NCI-H82 (cell line): ENCODE data around the gene NPLOC4.

Experiments used
- DNase-seq: peaks from one replicate; lab custom pipeline; 2025; lab: John Stamatoyannopoulos, UW

The NPLOC4 gene

DNA sequence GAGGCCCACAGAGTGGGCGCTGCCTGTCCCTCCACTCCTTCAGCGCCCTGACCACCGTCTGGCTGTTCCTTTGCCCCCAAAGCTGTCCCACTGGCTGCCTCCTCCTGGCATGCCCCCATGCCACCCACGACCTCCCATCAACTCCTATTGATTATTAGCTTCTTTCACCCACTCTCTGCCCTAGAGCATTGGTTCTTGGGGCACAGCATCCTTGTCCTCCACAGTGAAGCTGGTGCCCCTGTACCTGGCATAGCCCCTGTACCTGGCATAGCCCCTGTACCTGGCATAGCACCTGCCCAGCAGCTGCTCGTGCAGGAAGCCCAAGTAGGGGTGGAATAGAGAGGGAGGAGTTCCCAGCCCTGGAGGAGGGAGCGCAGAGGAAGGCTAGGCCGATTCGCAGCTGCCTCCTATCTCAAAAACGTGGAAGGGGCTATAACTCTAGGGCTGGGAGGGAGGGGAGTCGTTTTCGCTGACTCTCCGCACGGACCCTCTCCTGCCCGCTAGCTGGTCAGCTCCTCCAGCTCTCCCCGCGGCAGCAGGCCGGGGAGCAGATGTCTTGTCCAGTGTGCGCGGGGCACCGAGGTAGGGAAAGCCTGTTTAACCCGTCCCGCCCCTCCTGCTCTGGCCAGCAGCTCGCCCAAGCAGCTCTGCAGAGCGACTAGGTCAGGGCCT, 118.7 kb downstream of the NPLOC4 start:
- no peak for DNase-seq

GRCh38 chr17:81517339-81518112, 119.4 kb downstream of the NPLOC4 start:
- DNase-seq = peak; percentile 39

DNA sequence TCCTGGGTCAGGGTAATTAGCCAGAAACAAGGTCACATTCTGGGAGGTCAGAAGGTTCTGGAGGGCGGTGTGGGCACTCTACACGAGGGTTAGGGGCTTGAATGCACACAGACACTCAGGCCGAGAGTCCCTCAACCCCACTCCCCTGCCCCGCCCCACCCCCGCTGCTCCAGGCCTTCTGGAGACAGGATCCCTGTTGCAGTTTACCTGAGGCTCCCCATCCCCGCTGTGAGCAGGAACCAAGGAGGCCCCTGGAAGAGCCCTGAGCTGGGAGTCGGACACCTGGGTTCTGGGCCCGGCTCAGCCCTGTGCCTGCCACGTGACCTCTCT, 119.9 kb downstream of the NPLOC4 start:
- DNase-seq = no peak

DNA sequence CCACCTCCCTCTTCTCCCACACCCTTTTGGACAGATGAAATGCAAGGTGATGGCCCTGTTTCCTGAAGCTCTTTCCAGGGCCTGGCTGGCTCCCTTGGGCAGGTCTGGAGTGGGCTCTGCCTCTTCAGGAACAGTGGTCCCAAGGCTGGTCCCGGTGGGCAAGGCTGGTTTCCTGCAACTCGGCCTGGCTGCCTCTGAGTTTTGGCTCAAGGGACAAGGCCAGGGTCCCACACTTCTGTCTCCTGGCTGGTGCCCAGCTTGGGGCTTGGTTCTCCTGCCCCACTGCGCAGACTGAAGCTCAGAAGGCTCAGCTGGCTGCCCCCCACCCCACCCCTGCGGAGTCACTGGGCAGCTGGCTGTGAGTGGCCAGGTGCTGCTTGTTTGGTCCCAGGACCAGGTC, 120.5 kb downstream of the NPLOC4 start:
- no peak for DNase-seq

GRCh38 chr17:81515530-81516041, 121.3 kb downstream of the NPLOC4 start:
- DNase-seq = no peak

DNA sequence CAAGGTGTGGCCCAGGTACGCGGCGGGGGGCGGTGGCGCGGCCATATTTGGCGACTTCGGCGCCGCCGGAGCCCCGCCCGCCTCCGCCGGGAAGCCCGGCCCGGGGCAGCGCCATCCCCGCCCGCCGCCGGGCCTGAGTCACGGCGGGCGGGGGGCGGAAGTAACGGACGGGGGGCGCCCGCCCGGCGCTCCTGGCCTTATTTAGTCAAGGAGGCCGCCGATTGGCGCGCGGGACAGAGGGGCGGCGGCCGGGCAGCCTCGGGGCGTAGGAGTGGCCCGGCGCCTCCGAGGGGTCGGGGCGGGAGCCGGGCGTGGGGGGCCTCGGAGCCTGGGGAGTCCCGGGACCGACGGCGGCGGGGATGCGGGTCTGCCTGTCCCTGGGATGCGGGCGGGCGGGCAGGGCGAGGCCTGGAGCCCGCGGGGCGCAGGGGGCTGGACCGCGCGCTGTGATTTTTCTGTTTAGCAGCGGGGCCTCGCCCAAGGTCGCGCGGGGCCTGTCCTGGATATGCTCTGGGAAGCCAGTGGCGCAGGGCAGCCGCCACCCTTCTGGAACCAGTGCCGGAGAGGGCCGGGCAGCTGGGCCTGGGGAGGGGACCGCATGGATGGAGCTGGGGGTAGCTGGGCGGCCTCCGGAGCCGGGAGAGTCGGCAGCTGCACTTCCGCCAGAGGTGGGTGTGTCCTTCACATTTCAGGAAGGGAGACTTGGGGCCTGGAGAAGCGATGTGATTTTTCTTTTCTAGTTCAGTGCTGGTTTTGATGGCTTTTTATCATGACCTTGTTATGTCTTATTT, 122.0 kb downstream of the NPLOC4 start:
- DNase-seq = peak; percentile 79

- DNase-seq = no peak
Observed at GRCh38 chr17:81514489-81514738, 122.5 kb downstream of the NPLOC4 start.

DNA sequence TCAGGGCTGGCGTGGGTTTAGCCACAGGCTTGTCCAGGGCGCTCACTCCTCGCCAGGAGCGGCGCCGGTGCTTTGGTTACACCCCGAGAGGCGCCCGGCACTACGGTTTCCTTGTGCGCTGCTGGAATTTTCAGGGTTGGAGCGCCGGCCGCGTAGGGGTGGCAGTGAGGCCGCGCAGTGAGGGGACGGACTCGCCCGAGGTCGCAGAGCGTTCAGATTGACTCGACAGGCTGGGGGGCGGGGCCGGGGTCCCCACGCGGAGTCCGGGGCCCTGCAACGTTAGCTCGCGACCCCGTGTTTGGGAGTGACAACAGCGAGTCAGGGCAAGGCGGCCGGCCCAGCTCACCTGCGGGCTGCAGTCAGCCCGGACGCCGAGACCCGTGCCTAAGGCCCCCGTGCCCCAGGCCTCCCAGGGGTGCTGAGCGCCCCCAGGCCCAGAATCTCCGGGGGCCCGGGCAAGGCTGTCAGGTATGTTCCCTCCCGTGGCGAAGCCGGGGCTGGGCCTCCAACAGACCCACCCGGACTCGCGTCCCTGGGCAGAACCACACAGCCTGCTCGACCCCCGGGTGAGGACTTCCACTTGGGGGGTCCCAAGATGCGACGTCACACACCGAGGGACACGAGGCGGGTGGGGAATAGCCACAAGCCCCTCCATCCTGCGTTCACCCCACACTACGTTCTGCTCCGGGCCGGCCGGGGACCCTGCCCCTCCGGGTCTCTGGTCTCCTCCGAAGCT, 123.0 kb downstream of the NPLOC4 start:
- peak; percentile 78 for DNase-seq

- peak; percentile 75 for DNase-seq
Observed at GRCh38 chr17:81513372-81513752, 123.5 kb downstream of the NPLOC4 start.

DNA sequence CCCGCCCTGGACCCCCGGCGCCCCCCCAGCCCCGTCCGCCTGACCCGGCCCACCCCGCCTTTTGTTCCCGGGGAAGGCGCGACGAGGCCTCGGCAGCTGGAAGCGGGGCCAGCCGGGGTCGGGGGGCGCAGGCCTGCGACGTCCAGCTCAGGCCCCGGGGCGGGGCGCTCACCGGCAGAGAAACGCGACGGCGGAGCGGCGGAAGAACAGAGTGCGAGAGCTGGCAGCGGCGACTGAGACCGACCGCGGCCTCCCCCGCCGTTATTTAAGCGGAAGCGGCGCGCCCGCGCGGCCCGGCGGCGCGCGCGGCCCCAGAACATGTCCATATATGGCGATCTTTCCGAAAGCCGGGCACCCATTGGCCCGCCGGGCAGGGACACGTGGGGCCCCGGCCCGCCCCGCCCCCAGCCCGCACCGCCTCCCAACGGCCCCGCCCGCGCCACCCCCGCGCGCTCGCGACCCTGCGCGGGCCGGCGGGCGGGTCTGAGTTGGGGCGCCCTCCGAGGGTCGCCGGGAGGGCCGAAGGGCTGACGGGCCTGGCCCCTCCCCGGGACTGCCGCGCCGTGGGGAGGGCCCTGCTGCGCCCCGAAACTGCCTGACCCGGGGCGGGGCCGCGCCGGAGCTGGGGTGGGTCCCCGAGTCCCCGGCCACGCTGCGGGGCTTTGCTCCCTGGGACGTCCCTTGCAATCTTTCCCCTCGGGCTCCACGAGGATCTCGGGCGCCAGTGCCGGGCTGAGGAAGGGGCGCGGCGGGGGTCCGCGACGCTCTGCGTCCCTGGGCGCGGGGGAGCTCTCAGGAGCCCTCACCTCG, 124.1 kb downstream of the NPLOC4 start, which contains the start of gene ACTG1:
TSS of gene ACTG1 (minus strand) at position 238 of the 810 bp plus-strand sequence. CDS start 445 bp downstream, outside the sequence.
- DNase-seq = peak; percentile 95

GRCh38 chr17:81511804-81512561, 124.9 kb downstream of the NPLOC4 start:
- no peak for DNase-seq

GRCh38 chr17:81511554-81511803, 125.4 kb downstream of the NPLOC4 start:
- DNase-seq = no peak

GRCh38 chr17:81510785-81511553, 125.9 kb downstream of the NPLOC4 start:
- no peak for DNase-seq

- no peak for DNase-seq
Observed at GRCh38 chr17:81509972-81510784, 126.7 kb downstream of the NPLOC4 start.

DNA sequence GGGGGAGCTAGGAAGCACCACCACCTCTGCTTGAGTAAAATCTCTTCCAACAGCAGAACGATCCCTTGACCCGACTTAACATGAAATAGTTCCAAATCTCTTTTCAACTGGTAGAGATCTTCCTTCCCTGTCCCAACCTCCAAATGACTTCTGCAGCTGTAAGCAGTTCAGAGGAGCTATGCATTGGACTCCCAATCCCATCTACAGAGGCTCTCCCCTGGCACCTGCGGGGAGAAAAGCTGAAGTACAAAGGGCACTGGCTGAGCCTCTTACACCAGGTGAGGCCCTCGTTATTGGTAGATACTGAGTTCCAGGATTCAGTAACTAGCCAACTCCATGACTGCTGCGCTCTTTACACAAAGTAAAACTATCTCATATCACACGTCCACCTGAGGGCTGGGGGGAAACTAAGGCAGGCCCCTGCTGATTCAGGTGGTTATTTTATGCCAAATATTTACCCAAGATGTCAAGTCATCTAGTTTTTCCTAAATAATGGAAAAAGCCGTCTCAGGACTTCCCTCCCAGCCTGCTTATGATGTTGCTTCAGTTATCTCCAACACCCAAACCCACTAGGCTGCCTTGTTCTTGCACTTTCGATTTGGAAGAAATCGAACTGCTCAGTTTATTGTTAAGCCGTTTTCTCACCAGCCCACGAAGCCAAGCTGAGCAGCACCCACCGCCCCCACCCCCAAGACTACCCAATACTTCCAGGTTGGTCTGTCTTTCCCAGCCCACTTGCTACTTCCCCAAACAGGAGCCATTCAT, 127.5 kb downstream of the NPLOC4 start:
- peak; percentile 74 for DNase-seq

GRCh38 chr17:81508639-81509206, 128.2 kb downstream of the NPLOC4 start:
- peak; percentile 74 for DNase-seq
